Skin of body (tissue), 2 donors: ENCODE data around the gene SEPTIN5. TPM values are rescaled to one million over a fixed set of nuclear protein-coding genes. Genes with fewer than 3 reads are reported as not detected.
A peak's percentile ranks its signal among the peaks of the same experiment; 100 is the strongest.
"Not testable (repeated sequence)": the region's sequence is repeated elsewhere in the genome, so short reads cannot be mapped to it uniquely, and the experiment has no call there.

Experiments
- DNase-seq: peaks from one replicate; lab custom pipeline; 2025; lab: John Stamatoyannopoulos, UW
- total RNA-seq: library from RNA; depleted of rRNA; stranded (reverse); fragments of >200 nt; gene quantifications from one replicate; pipeline ENCODE4 v1.2.3, GENCODE V29; 2014

SEPTIN5 gene
- total RNA-seq, 1 donor from 2014 or later, result 33.7 TPM

DNA sequence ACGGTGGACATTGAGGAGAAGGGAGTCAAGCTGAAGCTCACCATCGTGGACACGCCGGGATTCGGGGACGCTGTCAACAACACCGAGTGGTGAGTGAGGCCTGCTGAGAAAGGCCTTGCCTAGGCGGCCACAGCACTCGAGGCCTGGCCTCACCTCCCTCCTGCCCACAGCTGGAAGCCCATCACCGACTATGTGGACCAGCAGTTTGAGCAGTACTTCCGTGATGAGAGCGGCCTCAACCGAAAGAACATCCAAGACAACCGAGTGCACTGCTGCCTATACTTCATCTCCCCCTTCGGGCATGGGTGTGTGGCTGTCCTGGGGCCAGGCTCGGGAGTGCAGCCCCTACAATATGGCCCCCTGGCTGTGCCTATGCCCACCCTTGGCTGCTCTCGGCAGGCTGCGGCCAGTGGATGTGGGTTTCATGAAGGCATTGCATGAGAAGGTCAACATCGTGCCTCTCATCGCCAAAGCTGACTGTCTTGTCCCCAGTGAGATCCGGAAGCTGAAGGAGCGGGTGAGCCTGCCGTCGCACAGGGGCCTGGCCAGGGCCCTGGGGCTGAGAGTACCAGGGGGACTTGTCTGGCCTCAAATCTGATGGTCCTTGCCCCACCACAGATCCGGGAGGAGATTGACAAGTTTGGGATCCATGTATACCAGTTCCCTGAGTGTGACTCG lies 6.0 kb downstream of the SEPTIN5 start:
- DNase-seq, result no peak

DNA sequence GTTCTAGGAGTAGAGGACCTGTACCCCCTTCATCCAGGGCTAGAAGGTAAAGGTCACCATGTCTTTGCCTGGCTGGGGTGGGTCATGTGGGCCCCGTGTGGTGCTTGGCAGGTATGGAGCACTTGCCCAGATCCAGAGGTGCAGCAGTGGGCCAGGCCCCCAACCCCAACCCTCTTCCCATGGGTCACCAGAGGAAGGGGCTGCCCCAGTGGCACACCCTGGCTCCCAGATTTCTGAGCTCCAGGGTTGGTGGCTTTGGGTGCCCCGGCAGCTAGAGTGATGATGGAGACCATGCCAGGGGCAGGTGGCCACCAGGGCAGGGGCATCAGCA lies 6.7 kb downstream of the SEPTIN5 start:
- no peak for DNase-seq

DNA sequence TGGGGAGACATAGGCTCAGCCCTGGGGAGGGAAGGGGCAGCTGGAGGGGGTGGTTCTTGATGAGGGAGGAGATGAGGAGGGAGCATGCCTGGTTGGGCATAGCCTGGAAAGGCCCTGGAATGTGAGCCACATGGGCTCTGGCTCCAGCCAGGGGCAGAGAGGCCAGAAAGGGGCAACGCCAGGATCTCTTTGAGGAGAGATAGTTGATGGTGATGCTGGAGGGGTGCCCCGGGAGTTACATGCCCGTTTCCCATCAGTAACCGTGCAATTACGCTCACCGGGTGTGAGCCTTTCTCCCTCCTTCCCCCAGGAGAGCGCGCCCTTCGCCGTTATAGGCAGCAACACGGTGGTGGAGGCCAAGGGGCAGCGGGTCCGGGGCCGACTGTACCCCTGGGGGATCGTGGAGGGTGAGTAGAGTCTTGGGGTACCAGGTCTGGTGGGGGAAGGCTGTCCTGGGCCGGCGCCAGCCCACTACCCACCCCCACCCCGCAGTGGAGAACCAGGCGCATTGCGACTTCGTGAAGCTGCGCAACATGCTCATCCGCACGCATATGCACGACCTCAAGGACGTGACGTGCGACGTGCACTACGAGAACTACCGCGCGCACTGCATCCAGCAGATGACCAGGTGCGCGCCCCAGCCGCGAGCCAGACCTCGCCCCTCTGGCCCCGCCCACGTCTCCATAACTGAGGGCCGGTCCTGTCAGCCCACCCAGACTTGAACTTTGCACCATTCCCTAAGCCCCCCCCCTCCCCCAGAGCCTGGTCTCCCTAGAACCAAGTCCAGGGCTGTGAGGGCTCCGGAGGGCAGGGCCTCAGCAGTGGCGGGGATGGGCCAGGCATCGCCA lies 7.3 kb downstream of the SEPTIN5 start:
- no peak for DNase-seq

DNA sequence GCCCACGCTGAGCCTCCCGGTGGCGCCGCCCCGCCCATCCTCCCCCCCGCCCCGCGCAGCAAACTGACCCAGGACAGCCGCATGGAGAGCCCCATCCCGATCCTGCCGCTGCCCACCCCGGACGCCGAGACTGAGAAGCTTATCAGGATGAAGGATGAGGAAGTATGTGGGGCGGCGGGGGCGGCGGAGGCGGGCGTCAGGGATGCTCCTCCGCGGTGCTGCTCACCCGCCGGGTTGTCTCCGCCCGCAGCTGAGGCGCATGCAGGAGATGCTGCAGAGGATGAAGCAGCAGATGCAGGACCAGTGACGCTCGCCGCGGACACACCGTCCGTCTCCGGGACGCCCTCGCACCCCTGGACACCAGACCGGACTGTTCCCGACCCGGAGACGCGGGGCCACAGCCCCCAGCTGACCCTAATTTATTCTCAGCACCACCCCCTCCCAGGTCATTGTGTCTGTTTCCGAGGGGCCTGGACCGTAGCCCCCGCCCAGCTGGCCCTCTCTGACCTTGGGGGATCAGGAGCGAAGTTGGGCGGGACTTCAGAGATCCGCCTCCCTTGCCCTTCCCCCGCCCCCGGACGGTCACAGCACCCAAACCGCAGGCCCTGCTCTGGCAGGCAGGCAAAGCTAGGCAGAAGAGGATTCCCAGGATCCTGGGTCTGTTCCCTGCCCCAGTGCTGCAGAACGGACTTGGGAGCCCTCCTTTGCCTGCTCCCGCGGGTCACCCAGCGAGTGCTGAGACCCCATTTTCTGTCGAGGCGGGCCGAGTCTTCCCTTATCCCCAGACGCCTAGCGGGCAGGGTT lies 8.1 kb downstream of the SEPTIN5 start:
- DNase-seq, result no peak

DNA sequence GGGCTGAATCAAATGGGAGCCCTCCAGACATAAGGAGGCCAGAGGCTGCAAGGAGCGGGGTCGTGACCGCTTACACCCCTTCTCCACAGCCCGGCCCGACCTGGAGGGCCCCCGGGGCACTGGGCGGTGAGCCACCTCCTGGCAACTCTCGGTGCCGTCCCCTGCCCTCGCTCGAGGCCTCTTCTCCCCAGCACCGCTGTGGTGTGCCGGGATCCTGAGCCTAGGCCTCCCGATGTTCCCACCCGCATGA lies 8.6 kb downstream of the SEPTIN5 start:
- DNase-seq, result no peak

DNA sequence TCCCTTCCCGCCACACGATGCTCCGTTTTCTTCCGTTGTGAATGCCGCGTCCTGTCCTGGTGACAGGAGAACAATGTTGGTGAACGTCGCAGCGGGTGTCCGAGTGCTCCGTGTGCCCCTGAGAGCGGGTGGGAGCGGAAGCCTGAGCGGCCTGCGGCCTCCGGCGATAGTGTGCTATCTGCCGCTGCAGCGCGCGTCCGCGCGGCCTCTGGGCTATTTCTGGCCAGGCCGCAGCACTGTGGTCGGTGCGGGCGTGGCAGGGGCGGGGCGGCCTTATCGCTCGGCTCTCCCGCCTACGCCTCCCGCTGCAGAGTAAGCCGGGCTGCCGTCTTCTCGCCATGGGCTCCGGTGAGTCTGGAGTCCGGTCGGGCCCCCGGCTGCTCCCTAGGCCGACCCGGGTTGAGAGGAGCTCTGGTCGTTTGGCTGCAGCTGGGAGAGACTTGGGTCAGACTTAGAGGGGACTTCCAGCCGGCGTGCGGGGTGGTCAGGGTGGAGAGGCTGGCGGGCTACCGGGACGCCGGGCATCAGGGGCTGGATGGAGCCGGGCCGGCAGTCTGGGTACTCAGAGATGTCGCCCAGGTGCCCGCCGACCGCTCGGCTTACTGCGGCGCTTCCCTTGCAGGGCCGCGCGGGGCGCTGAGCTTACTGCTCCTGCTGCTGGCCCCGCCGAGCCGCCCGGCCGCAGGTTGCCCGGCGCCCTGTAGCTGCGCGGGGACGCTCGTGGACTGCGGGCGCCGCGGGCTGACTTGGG lies 9.1 kb downstream of the SEPTIN5 start, which contains the start of gene GP1BB:
GP1BB (plus strand) TSS at position 308 of the 751 bp plus-strand sequence; CDS start at position 339, 31 bp downstream.
- no peak for DNase-seq

DNA sequence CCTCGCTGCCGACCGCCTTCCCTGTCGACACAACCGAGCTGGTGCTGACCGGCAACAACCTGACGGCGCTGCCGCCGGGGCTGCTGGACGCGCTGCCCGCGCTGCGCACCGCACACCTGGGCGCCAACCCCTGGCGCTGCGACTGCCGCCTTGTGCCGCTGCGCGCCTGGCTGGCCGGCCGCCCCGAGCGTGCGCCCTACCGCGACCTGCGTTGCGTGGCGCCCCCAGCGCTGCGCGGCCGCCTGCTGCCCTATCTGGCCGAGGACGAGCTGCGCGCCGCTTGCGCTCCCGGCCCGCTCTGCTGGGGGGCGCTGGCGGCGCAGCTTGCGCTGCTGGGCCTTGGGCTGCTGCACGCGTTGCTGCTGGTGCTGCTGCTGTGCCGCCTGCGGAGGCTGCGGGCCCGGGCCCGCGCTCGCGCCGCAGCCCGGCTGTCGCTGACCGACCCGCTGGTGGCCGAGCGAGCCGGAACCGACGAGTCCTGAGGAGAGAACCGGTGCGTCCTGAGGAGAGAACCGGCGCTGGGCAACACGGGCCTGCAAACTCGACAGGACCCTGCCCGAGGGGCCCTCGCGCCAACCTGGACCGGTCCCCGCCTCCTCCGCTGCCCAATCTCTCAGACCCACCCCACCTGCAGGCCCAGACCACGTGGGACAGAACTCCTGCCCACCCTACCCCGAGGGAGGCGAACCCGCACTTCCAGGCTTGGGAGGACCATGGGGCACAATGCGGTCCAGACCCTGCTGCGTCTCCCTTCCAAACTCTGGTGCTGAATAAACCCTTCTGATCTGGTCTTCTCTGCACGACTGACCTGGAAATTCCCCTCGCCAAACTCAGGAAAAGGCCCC lies 9.9 kb downstream of the SEPTIN5 start:
- no peak for DNase-seq

DNA sequence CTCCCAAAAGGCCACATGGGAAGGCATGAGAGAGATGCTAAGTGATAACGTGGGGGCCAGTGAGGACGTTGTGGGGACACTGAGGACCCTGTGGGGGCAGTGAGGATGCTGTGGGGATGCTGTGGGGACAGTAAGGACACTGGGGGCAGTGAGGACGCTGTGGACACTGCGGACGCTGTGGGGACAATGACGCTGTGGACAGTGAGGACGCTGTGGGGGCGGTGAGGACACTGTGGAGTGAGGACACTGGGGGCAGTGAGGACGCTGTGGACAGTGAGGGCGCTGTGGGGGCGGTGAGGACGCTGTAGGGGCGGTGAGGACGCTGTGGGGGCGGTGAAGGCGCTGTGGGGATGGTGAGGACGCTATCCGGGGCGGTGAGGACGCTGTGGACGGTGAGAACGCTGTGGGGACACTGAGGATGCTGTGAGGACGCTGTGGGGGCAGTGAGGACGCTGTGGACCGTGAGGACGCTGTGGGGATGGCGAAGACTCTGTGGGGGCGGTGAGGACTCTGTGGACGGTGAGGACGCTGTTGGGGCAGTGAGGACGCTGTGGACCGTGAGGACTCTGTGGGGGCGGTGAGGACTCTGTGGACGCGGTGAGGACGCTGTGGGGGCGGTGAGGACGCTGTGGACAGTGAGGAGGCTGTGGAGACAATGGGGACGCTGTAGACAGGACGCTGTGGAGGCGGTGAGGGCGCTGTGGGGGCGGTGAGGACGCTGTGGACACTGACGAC lies 10.8 kb downstream of the SEPTIN5 start:
- no peak for DNase-seq

DNA sequence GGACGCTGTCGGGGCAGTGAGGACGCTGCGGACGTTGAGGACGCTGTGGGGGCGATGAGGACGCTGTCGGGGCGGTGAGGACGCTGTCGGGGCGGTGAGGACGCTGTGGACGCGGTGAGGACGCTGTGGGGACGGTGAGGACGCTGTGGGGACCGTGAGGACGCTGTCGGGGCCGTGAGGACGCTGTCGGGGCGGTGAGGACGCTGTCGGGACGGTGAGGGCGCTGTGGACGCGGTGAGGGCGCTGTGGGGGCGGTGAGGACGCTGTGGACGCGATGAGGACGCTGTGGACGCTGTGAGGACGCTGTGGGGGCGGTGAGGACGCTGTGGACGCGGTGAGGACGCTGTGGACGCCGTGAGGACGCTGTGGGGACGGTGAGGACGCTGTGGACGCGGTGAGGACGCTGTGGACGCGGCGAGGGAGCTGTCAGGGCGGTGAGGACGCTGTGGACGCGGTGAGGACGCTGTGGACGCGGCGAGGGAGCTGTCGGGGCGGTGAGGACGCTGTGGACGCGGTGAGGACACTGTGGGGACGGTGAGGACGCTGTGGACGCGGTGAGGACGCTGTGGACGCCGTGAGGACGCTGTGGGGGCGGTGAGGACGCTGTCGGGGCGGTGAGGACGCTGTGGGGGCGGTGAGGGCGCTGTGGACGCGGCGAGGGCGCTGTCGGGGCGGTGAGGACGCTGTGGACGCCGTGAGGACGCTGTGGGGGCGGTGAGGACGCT lies 11.9 kb downstream of the SEPTIN5 start:
- DNase-seq, result not testable (repeated sequence)

DNA sequence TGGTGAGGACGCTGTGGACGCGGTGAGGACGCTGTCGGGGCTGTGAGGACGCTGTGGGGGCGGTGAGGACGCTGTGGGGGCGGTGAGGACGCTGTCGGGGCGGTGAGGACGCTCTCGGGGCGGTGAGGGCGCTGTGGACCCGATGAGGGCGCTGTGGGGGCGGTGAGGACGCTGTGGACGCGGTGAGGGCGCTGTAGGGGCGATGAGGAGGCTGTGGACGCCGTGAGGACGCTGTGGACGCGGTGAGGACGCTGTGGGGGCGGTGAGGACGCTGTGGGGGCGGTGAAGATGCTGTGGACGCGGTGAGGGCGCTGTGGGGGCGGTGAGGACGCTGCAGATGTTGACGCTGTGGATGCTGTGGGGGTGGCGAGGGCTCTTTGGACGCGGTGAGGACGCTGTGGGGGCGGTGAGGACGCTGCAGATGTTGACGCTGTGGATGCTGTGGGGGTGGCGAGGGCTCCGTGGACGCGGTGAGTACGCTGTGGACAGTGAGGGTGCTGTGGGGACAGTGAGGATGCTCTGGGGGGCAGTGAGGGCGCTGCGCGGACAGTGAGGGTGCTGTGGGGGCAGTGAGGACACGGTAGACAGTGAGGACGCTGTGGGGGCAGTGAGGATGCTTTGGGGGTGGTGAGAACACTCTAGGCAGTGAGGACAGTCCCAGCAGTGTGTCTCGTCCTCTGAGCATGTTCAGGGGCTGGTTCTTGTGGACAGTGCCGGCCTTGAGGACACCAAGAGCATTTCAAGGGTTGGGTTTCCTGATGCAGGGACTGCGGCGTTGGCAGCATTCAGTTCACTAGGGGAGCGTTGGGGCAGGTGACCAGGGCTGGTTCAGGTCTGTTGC lies 13.2 kb downstream of the SEPTIN5 start:
- DNase-seq, result no peak

DNA sequence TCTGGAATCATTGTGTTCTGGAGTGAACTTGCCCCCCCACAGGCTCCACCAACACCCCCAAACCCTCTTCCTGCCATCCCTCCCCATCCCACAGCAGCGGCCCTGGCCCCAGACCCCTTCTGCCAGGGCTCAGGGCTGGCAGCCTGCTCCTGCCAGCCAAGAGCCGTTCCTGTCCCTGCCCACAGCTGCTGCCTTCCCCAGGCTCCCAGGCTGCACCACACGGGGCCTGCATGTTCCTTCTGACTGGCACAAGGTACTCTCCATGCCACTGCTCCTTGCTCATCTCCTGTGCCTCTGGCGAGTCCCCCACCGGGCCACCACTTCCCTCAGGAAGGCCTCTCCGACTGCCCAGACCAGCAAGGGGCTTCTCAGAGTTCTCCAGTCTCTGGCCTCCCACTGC lies 14.0 kb downstream of the SEPTIN5 start:
- DNase-seq, result no peak

DNA sequence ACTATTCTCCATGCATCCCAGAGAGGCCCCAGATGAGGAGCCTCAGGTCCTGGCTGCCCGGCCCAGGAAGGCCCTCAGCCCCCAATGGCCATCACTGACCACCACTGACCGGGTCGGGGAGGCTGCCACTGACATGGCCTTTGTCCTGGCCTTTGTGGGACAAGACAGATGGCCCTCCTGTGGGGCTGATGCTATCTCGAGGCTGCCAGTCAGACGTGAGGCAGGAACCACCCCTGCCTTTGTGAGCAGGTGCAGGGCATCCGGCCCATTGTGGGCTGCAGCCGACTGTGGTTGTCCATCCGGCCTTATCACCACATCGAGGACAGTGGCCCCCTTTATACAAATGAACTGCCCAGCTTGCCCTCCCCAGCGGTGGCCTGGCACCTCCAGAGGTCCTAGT lies 14.5 kb downstream of the SEPTIN5 start:
- DNase-seq, result no peak

DNA sequence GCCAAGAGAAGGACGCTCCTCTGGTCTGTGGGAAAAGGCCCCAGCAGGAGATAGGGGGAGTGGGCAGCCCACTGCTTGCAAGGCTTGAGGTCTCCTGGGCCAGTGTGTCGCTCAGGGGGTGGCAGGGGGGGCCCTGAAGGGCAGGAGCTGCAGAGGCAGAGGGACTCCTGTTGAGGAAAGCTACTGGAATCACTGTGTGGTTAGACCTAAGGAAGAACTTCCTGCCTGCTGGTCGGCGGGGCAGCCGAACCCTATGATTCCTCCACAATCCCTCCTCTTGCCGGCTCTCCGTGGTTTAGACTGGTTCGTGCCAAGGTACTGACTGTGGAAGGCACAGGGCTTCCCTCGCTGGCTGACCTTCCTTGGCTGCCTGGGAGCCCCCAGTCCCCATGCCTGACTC lies 15.2 kb downstream of the SEPTIN5 start:
- no peak for DNase-seq

DNA sequence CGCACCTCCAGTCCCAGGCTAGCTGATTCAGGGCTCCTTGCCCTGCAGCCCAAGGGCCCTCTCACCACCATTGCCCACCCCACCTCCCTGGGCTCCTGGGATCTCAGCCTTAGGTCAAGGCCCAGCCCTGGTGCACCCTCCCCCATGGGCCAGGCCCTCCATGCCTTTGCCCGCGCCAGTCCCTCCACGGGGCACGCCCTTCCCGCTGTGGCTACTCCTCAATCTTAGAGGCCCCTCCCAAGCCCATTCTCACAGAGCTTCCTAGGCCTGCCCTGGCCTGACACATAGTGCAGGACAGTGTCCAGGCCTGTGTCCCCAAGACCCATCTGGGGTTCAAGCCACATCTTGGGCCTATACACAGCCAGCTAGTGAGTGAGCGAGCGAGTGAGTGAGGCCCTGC lies 15.9 kb downstream of the SEPTIN5 start:
- DNase-seq, result no peak

DNA sequence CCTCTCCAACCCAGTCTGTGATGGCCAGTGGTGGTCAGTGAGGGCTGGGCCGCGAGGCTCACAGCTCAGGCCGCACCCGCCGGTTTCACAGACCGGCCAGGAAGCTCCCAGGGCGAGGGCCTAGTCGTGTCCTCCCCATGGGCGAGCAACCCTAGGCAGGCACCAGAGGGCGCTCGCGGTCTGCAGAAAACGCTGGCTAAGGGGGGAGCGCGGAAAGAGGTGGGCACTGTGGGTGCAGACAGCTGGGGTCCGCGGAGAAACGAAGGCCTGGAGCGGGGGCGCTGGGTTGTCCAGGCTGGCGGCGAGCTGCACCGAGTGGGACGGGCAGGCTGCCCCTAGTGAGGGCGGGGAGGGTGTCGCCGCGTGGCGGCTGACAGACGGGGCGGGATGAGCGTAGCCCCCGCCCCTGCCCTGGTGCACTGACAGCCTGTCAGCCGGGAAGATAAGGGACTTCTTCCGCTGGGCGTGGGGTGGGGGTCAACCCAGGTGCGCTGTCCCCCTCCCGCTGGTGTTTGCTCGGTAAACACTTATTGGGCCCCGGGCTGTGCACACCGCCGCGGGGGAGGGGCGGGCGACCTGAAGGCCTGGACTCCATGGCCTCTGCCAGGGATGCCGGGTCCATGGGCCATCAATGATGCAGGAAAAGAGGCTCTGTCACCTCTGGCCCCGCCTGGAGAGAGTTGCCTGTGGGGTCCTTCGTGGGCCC lies 16.5 kb downstream of the SEPTIN5 start:
- peak; percentile 66 for DNase-seq

DNA sequence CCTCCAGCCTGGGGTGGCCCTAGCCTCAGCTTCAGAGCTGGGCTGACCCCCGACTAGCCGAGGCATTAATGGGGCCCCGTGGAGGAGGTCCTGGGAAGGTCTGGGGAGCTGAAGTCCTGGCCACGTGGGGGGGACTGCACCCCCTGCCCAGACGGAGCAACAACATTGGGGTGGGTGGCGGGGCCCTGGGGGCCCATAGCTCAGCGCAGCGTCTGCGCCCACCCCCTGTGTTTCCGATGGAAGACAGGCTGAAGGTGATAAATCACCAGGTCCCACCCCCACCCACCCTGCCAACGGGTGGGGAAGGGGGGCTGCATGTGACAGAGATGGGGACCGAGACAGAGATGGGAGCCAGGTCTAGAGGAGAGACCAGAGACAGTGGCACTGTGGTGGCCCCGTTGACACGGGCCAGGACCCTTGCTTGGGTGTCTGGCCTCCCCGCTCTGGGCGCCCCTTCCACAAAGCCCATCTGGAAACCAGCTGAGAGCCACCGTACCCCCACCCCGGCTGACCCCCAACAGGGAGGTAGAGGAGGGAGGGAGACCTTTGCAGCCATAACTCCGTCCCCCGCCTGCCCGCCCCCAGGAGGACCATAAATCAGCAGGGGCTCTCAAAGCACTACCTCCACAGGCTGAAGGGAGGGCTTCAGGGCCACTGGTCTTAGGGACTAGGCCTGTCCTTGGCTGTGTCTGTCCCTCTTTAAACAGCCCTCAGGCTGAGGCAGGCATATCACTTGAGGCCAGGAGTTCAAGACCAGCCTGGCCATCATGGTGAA lies 17.2 kb downstream of the SEPTIN5 start:
- no peak for DNase-seq
